Fibroblast of lung (primary cell): ENCODE results near the gene RFESD.

ENCODE experiments used
- EZH2 ChIP-seq: IDR thresholded peaks from 2 replicates; pipeline ENCODE4 v1.5.1; 2012; ENCODE audit warnings: low read length, control low read depth, mild to moderate bottlenecking; ENCODE audit errors: missing control alignments
- TF ChIP-seq, protein P1 (sequence below), 2 donors: IDR thresholded peaks in 1 of 2; conservative IDR thresholded peaks in 1 of 2; 1 replicate in 1 of 2; 2 replicates in 1 of 2; pipeline ENCODE4 v1.5.1; 2011 to 2012; ENCODE audit warnings: low read length in 2 of 2, control low read depth in 1 of 2, inconsistent platforms in 1 of 2, low read depth in 1 of 2, mild to moderate bottlenecking in 1 of 2

- TF ChIP-seq, protein P1, sequence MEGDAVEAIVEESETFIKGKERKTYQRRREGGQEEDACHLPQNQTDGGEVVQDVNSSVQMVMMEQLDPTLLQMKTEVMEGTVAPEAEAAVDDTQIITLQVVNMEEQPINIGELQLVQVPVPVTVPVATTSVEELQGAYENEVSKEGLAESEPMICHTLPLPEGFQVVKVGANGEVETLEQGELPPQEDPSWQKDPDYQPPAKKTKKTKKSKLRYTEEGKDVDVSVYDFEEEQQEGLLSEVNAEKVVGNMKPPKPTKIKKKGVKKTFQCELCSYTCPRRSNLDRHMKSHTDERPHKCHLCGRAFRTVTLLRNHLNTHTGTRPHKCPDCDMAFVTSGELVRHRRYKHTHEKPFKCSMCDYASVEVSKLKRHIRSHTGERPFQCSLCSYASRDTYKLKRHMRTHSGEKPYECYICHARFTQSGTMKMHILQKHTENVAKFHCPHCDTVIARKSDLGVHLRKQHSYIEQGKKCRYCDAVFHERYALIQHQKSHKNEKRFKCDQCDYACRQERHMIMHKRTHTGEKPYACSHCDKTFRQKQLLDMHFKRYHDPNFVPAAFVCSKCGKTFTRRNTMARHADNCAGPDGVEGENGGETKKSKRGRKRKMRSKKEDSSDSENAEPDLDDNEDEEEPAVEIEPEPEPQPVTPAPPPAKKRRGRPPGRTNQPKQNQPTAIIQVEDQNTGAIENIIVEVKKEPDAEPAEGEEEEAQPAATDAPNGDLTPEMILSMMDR (conservative IDR thresholded peaks at IDR 0.05 in 1 of 2, IDR thresholded peaks at IDR 0.05 in 1 of 2; ENCODE audit: low read depth in 1 of 2, low read length in 2 of 2): no peak
- TF ChIP-seq EZH2: no peak
Measured at GRCh38 chr5:95611396-95611795, 35.2 kb upstream of the RFESD start.
